Measurements from ENCODE around the gene ACYP2. TPM values are rescaled to one million over a fixed set of nuclear protein-coding genes. Genes with fewer than 3 reads are reported as not detected.
A peak's percentile ranks its signal among the peaks of the same experiment; 100 is the strongest.
"Not testable (repeated sequence)": the region's sequence is repeated elsewhere in the genome, so short reads cannot be mapped to it uniquely, and the experiment has no call there.

ACYP2 gene
- total RNA-seq, 1 experiment from 2014 or later: 4.7 TPM

DNA sequence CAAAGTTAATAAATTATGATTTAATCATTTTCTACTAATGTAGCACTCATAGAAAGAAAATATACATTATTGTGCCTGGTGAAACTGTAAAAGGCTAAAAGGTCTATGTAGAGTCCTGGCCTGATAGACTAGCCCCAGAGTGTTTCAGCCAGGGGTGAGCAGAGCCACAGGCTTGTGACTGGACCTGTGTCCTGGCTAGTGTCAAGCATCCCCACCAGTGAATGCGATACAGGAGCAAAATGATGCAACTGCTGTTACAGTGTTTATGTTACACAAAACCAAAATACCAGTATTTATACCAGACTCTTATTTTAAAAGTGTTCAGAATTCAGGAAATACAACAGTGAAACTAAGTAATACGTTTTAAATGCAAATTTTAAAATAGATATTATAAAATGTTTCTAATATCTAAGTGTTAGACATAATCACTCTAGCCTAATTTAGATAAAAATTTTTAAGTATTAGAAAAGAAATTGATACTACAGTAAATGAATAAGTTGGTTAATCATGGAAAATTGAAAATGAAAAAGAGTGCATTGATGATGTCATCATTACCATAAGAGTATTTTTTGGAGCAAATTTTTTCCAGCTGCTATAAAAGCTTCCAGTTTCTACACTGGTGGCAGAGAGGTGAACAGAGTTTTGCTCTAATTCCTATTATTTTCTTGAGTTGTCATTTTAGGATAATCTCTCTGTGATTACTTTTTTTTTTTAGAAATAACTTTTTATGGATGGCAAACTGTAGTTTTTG lies 146.8 kb downstream of the ACYP2 start:
- DNase-seq (ENCODE audit: low read depth): no peak

- not testable (repeated sequence) for DNase-seq (ENCODE audit: low read depth)
These were observed 149.7 kb downstream of the ACYP2 start for GRCh38 chr2:54265081-54265480.

DNA sequence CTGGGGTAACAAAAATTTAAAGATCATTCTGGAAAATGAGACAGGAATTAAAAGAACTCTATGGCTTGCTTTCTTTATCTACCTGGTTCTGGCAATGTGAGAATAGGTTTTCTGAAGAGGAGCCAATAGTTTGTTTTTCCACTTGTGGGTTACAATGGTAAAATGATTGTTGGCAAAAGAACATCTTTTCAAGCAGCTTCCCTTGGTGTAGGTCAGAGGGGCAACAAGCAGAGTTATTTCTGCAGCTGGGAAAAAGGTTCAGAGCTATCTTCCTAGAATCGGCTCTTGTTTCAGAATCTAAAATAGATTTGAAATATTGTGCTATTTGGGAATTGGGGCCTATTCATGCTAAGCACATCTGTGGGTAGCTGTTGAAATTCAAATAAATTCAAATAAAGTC lies 152.2 kb downstream of the ACYP2 start:
- no peak for DNase-seq (ENCODE audit: low read depth)

DNA sequence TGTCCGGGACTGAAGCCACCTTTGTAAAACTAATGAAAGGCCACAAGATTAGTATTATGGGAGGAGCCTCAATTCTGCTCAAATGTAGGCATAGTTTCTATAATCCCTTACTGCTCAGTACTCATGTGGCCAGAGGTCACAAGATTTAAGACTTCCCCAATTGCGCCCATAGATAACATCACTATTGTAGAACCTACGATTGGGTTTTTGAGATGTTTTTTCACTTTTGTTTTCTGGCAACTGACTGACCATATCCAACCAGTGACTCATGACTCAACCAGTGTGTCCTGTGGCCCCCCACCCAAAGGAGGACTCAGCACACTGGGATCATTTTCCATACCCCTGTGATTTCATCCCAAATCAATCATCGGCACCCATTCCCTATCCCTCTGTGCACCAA lies 155.8 kb downstream of the ACYP2 start:
- DNase-seq (ENCODE audit: low read depth): no peak

- DNase-seq (ENCODE audit: low read depth): no peak
These were observed 156.6 kb downstream of the ACYP2 start for GRCh38 chr2:54271843-54272627.

GRCh38 chr2:54274781-54275242 lies 159.4 kb downstream of the ACYP2 start:
- DNase-seq (ENCODE audit: low read depth): no peak

DNA sequence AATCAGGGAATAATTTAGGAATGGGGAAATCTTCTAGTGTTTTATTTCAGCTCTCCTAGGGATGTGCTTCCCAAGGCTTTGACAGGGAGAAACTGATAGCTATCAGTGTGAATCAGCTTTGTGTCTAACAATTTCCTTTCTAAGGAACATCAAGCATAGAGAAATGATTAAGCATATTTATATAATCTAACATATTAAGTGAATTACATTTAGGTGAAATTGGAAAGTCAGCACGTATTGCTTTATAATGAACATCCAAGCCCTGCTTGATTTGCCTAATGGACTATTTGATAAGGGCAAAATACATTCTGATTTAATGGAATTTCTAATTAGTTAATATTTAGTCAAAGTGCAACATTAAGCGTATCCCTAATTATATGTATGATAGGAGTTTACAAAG lies 160.1 kb downstream of the ACYP2 start:
- DNase-seq (ENCODE audit: low read depth): no peak

GRCh38 chr2:54279385-54279784 lies 164.0 kb downstream of the ACYP2 start:
- DNase-seq (ENCODE audit: low read depth): no peak

DNA sequence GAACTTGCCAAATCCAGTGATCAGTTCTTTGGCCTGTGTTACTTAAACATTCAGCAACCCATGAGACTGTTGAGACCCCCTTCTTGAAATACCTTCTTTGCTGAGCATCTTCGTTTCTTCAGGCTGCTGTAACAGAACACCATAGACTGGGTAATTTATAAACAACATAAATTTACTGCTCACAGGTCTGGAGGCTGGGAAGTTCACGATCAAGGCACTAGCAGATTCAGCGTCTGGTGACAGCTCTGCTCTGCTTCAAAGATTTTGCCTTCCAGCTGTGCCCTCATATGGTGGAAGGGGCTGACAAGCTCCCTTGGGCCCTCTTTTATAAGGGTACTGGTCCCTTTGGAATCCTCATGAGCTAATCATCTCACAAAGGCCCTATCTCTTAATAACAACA lies 169.4 kb downstream of the ACYP2 start:
- no peak for DNase-seq (ENCODE audit: low read depth)

DNA sequence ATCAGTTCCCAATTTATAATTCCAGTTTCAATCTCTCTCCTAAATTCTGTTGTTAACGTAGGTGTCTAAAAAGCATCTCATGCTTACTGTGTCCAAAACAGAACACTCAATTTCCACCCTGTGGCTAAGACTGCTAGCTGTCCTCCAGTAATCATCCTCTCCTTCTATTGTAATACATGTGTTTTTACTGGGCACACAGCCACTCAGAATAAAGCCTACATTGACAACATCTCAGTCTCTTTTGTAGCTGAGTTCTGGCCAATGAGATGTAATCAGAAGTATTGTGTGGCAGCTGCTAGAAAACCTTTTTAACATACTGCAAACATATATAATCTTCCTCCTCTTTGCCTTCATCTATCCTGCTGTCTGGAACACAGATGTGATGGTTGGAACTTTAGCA lies 170.0 kb downstream of the ACYP2 start:
- no peak for DNase-seq (ENCODE audit: low read depth)

GRCh38 chr2:54287532-54287931 lies 172.1 kb downstream of the ACYP2 start:
- DNase-seq (ENCODE audit: low read depth): no peak

GRCh38 chr2:54289917-54290316 lies 174.5 kb downstream of the ACYP2 start:
- no peak for DNase-seq (ENCODE audit: low read depth)

DNA sequence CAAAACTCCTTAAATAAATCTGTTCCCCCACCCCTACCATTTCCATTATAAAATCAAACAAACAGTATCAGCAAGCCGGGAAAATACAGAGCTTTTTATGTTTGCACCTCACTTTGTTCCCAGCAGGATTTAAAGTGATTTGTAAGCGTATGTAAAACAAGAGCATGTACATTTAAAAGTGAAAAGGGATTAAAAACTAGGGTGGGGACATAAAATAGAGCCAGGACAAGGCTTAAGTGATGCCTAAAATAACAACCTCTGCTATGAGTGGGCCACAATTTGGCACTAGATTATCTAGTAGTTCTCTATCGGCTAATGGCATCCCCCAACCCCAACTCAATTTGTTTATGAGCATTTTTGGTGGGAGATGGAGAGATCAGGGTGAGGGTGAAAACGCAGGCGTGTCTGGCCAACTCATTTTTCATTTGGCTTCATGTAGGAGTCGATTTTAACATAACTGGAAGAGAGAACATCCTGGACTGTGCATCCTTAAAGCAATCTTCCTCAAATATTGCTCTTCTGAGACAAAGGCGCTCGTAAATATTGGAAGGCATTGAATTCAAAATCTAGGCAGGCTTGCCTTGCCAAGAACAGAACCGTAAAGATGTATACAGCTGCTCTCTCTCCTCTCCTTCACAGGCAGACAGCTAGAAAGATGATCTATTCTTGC lies 175.1 kb downstream of the ACYP2 start:
- no peak for DNase-seq (ENCODE audit: low read depth)

DNA sequence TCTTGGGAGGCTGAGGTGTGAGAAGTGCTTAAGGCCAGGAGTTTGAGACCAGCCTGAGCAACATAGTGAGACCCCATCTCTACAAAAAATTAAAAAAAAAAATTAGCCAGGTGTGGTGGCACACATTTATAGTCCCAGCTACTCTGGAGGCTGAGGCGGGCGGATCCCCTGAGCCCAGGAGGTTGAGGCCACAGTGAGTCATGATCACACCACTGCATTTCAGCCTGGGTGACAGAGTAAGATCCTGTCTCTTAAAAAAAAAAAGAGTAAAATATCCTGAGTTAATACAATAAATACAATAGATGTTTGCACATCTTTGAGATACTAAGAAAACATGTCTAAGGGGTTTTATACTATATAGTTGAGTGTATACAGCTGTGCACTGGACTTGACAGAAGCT lies 179.2 kb downstream of the ACYP2 start:
- DNase-seq (ENCODE audit: low read depth): peak; percentile 54

DNA sequence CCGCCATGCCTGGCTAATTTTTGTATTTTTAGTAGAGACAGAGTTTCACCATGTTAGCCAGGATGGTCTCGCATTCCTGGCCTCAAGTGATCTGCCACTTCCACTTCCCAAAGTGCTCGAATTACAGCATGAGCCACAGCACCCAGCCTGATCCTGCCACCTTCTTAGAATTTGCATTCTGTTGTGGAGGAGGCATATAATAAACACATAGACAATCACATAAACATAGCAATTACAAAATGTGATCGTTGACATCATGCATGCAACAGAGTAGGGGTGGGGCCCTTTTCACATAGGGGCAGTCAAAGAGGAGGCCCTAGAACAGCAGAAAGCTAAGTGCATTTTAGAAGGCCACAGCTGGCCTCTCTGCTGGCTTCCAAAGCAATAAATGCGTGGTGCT lies 180.5 kb downstream of the ACYP2 start:
- no peak for DNase-seq (ENCODE audit: low read depth)

- DNase-seq (ENCODE audit: low read depth): no peak
These were observed 183.1 kb downstream of the ACYP2 start for GRCh38 chr2:54298514-54298913.

DNA sequence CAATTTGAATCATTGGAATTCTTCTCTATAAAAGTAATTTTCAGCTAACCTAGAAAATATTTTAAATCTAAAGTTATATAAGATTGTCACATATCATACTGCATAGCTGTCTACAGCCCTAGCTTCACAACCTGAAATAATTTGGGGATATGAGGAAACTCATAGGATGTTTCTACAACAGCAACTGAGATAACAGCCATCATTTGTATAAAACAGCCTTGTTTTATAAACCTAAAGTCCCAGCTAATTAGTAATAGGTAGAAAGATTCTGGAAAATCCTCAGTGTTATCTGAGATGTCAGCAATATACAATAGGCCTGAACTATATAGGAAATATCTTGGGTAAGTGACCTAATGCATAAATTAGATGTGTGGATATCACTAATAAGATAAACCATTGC lies 188.2 kb downstream of the ACYP2 start:
- DNase-seq (ENCODE audit: low read depth): no peak

DNA sequence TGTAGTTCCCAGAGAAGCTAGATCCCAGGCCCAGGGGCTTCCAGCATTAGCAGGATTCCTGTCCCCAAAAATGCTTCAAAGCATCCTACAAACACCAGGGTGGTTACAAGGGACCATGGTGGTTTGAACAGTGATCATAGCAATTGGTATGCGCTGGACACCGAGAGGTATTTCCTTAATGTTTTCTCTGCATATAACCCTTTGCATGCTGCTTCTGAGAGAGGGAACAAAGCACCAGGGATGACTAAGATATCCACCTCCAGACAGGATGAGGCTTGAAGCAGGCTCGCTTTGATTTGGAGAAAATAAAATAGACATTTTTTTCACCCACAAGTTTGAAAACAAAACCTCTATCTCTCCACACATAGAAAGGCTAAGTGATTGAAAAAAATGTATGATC lies 191.1 kb downstream of the ACYP2 start:
- DNase-seq (ENCODE audit: low read depth): peak; percentile 72

DNA sequence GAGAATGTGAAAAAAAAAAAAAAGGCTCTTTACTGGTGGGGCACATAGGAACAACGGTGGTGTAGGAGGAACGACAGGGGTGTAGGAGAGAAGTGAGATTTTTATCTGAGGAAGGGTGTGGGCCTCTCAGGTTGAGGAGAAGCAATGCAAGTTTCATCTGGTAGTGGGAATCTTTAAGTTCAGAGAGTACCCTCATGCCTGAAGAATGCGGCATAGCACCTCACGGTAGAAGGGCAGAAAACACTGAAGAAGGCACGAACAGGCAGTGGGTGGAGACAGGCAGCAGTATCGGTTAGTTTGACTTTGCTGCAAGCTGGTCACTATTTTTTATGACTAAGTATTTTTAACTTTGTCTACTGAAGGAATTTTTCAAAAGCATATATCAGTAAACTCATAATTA lies 192.8 kb downstream of the ACYP2 start:
- DNase-seq (ENCODE audit: low read depth): no peak

- no peak for DNase-seq (ENCODE audit: low read depth)
These were observed 193.4 kb downstream of the ACYP2 start for GRCh38 chr2:54308782-54309181.

DNA sequence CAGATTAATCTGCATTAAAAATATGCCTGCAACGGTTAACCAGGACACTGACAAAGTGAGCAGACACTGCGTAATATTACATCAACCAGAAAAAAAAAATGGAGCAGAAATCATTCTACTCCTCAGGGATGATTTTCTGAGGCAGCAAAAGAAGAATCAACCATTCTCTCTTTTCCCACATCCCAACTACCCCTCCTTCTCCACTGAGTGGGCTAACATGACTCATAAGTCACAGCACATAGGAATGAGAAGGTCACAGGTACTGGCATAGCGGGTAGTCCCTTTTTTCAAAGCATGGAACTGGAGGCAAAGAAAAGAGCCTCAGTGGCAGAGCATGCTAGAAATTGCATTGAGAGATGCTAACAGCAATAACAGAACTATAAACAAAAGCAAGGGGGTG lies 194.9 kb downstream of the ACYP2 start:
- DNase-seq (ENCODE audit: low read depth): peak; percentile 57

- DNase-seq (ENCODE audit: low read depth): no peak
These were observed 195.5 kb downstream of the ACYP2 start for GRCh38 chr2:54310961-54311360.

Data from HT1080 (cell line).